GM12891 (cell line): Measurements from ENCODE around the gene DUSP23.

Experiments
- PAX5 ChIP-seq: IDR thresholded peaks from 2 replicates; pipeline ENCODE4 v1.6.1; 2011; ENCODE audit warnings: low read length, moderate library complexity, mild to moderate bottlenecking; ENCODE audit not compliant: insufficient read depth, severe bottlenecking
- POLR2A ChIP-seq: IDR thresholded peaks from 2 replicates; pipeline ENCODE4 v1.6.1; 2011; ENCODE audit warnings: low read depth, low read length, control low read depth
- POLR2AphosphoS5 ChIP-seq: IDR thresholded peaks from 2 replicates; pipeline ENCODE4 v1.6.1; 2011; ENCODE audit warnings: low read depth, low read length, control low read depth
- POU2F2 ChIP-seq: IDR thresholded peaks from 2 replicates; pipeline ENCODE4 v1.6.1; 2011; ENCODE audit warnings: low read depth, mild to moderate bottlenecking, control low read depth, low read length, moderate library complexity
- TAF1 ChIP-seq: IDR thresholded peaks from 2 replicates; pipeline ENCODE4 v1.6.1; 2011; ENCODE audit warnings: low read depth, low read length, control low read depth

GRCh38 chr1:159786465-159786864, 5.7 kb downstream of the DUSP23 start:
- TF ChIP-seq POLR2A = no peak
- TF ChIP-seq POLR2AphosphoS5 = no peak
- TF ChIP-seq POU2F2 = no peak
- no peak for TF ChIP-seq TAF1
- no peak for TF ChIP-seq PAX5
